IMR-90 (cell line): ENCODE measurements around the gene EPN2.

Source experiments
- CEBPB ChIP-seq: IDR thresholded peaks from 2 replicates; pipeline ENCODE4 v1.6.1; 2012; ENCODE audit warnings: low read depth, low read length, improper control_type of control experiment
- CHD1 ChIP-seq: IDR thresholded peaks from 2 replicates; pipeline ENCODE4 v1.6.1; 2012; ENCODE audit warnings: low read depth, low read length, improper control_type of control experiment
- MAFK ChIP-seq: IDR thresholded peaks from 2 replicates; pipeline ENCODE4 v1.6.1; 2012; ENCODE audit warnings: low read depth, low read length, improper control_type of control experiment
- MXI1 ChIP-seq: IDR thresholded peaks from 2 replicates; pipeline ENCODE4 v1.6.1; 2012; ENCODE audit warnings: low read depth, mild to moderate bottlenecking, low read length, moderate library complexity, borderline replicate concordance
- POLR2A ChIP-seq: IDR thresholded peaks from 2 replicates; pipeline ENCODE4 v1.6.1; 2012; ENCODE audit warnings: mild to moderate bottlenecking, low read depth, low read length
- RAD21 ChIP-seq: IDR thresholded peaks from 2 replicates; pipeline ENCODE4 v1.6.1; 2012; ENCODE audit warnings: low read length, improper control_type of control experiment
- RFX5 ChIP-seq: IDR thresholded peaks from 2 replicates; pipeline ENCODE4 v1.8.0; 2012; ENCODE audit warnings: low read depth, mild to moderate bottlenecking, low read length, moderate library complexity
- USF2 ChIP-seq: fragments of 150-350 bp; IDR thresholded peaks from 2 replicates; pipeline ENCODE4 v1.6.1; 2017; ENCODE audit warnings: mild to moderate bottlenecking, antibody characterized with exemption, low read length, low read depth
- TF ChIP-seq, protein P1 (sequence below): conservative IDR thresholded peaks from 2 replicates; pipeline ENCODE4 v1.5.1; 2012; ENCODE audit warnings: mild to moderate bottlenecking, low read depth, low read length, improper control_type of control experiment

DNA sequence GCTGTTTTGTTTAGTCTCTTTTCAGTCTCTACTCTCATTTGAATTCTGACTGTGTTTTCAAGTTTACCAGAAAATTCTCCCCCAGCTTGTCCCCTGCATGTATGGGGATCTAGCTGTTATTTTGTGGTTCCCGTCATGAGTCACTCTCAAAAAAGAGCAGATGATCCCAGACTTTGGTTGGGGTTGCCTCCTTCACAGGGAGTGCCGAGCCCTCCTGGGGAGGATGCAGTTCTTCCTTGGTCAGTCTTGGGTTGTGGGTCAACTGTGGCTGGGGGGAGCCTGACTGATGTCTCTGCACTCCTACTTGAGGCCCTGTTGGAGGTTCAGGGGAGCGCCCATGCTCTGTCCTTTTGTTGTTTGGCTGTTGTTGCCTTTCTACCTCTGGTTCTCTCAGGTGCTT lies 37.7 kb downstream of the EPN2 start:
- TF ChIP-seq, protein P1, sequence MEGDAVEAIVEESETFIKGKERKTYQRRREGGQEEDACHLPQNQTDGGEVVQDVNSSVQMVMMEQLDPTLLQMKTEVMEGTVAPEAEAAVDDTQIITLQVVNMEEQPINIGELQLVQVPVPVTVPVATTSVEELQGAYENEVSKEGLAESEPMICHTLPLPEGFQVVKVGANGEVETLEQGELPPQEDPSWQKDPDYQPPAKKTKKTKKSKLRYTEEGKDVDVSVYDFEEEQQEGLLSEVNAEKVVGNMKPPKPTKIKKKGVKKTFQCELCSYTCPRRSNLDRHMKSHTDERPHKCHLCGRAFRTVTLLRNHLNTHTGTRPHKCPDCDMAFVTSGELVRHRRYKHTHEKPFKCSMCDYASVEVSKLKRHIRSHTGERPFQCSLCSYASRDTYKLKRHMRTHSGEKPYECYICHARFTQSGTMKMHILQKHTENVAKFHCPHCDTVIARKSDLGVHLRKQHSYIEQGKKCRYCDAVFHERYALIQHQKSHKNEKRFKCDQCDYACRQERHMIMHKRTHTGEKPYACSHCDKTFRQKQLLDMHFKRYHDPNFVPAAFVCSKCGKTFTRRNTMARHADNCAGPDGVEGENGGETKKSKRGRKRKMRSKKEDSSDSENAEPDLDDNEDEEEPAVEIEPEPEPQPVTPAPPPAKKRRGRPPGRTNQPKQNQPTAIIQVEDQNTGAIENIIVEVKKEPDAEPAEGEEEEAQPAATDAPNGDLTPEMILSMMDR, result no peak
- no peak for TF ChIP-seq POLR2A
- no peak for TF ChIP-seq RAD21
- TF ChIP-seq RFX5, result no peak
- TF ChIP-seq MAFK, result no peak
- no peak for TF ChIP-seq CHD1
- no peak for TF ChIP-seq CEBPB
- TF ChIP-seq MXI1, result no peak
- no peak for TF ChIP-seq USF2
